Measurements from ENCODE around the gene INSC.

INSC gene

GRCh38 chr11:15177491-15177890 lies 62.8 kb downstream of the INSC start:
- H3K9ac ChIP-seq (ENCODE audit: low read length), result no peak overlapping the region
- H3K4me1 ChIP-seq (ENCODE audit: insufficient read depth, low read length, severe bottlenecking), result no peaks in the 10 kb centered on the region
- H3K4me2 ChIP-seq (ENCODE audit: low read length), result no peak overlapping the region
- no peak overlapping the region for H2AFZ ChIP-seq (ENCODE audit: low read length)
- H3K4me3 ChIP-seq (ENCODE audit: low read depth, low read length, poor library complexity, severe bottlenecking), result no peak overlapping the region
- no peak overlapping the region for H3K27ac ChIP-seq (ENCODE audit: low read depth, low read length, poor library complexity, severe bottlenecking)
- no peaks in the 10 kb centered on the region for H3K9me3 ChIP-seq (ENCODE audit: low read length)
- no peaks in the 10 kb centered on the region for H3K9me2 ChIP-seq (ENCODE audit: low read depth, low read length)
- no peaks in the 10 kb centered on the region for H3K36me3 ChIP-seq (ENCODE audit: insufficient read depth, low read length)
- H3K79me2 ChIP-seq (ENCODE audit: insufficient read depth, low read length), result no peaks in the 10 kb centered on the region
- peaks cover 3% of the 10 kb centered on the region; the same call in 1 of the 2 replicates for H3K27me3 ChIP-seq (ENCODE audit: insufficient read depth, low read length)
- H4K20me1 ChIP-seq (ENCODE audit: insufficient read depth, low read length), result no peaks in the 10 kb centered on the region
- TF ChIP-seq CTCF (IDR thresholded peaks at IDR 0.05; ENCODE audit: low read length) (no peak), EZH2 (IDR thresholded peaks at IDR 0.05; ENCODE audit: borderline replicate concordance, low read length) (no peak)
- no peaks in the 10 kb centered on the region for H3F3A ChIP-seq (ENCODE audit: insufficient read depth, low read length)

DNA sequence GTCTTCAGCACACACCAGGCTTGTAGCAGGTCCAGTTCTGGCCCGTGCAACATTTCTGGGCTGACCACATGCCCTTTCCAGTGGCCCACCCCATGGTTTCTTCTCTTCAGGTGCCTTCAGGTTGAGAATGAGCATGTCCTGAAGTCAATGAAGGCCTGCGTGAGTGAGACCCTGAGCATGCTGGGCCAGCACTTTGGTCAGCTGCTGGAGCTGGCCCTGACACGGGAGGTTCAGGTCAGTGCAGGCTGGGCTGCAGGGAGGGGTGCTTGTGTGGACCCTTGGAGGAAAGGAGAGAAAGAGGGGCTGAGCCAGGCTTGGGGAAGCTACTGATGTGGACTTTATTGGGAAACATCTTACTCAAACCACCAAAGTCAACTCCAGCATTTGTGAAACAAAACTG lies 63.5 kb downstream of the INSC start:
- Histone ChIP-seq H3K79me2 (ENCODE audit: insufficient read depth, low read length) (no peaks in the 10 kb centered on the region), H3K9me3 (ENCODE audit: low read length) (no peaks in the 10 kb centered on the region), H3K27me3 (ENCODE audit: insufficient read depth, low read length) (peaks cover 3% of the 10 kb centered on the region; the same call in 1 of the 2 replicates), H3K36me3 (ENCODE audit: insufficient read depth, low read length) (no peaks in the 10 kb centered on the region), H3K9ac (ENCODE audit: low read length) (no peak overlapping the region), H3K4me2 (ENCODE audit: low read length) (no peak overlapping the region), H3K4me1 (ENCODE audit: insufficient read depth, low read length, severe bottlenecking) (no peaks in the 10 kb centered on the region), H3K27ac (ENCODE audit: low read depth, low read length, poor library complexity, severe bottlenecking) (no peak overlapping the region), H3F3A (ENCODE audit: insufficient read depth, low read length) (no peaks in the 10 kb centered on the region), H3K4me3 (ENCODE audit: low read depth, low read length, poor library complexity, severe bottlenecking) (no peak overlapping the region), H4K20me1 (ENCODE audit: insufficient read depth, low read length) (no peaks in the 10 kb centered on the region), H3K9me2 (ENCODE audit: low read depth, low read length) (no peaks in the 10 kb centered on the region), H2AFZ (ENCODE audit: low read length) (no peak overlapping the region)
- TF ChIP-seq CTCF (IDR thresholded peaks at IDR 0.05; ENCODE audit: low read length), result no peak
- no peak for TF ChIP-seq EZH2 (IDR thresholded peaks at IDR 0.05; ENCODE audit: borderline replicate concordance, low read length)

DNA sequence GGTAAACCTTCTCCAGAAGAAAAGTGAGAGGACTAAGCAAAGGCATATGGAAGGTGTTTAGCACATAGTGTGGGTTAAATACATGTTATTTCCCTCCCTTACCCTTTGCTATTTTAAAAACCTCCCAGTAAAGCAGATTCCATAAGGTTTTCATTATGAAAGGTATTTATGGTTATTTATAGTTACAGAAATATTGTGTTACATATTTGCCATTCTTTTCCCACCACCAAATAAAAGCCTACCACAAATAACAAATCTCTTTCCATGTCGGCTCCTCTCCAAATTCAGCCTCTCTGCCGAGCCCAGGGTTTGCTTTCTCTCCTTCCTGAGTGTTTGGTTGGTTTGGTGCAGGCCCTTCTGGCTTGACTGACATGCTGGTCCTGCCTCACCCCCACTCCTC lies 64.4 kb downstream of the INSC start:
- TF ChIP-seq EZH2 (IDR thresholded peaks at IDR 0.05; ENCODE audit: borderline replicate concordance, low read length) (no peak), CTCF (IDR thresholded peaks at IDR 0.05; ENCODE audit: low read length) (no peak)
- H3K9me2 ChIP-seq (ENCODE audit: low read depth, low read length), result no peaks in the 10 kb centered on the region
- no peaks in the 10 kb centered on the region for H3K9me3 ChIP-seq (ENCODE audit: low read length)
- no peaks in the 10 kb centered on the region for H3K4me1 ChIP-seq (ENCODE audit: insufficient read depth, low read length, severe bottlenecking)
- no peaks in the 10 kb centered on the region for H3F3A ChIP-seq (ENCODE audit: insufficient read depth, low read length)
- H3K4me3 ChIP-seq (ENCODE audit: low read depth, low read length, poor library complexity, severe bottlenecking), result no peak overlapping the region
- peaks cover 2% of the 10 kb centered on the region; the same call in 1 of the 2 replicates for H3K27me3 ChIP-seq (ENCODE audit: insufficient read depth, low read length)
- H4K20me1 ChIP-seq (ENCODE audit: insufficient read depth, low read length), result no peaks in the 10 kb centered on the region
- no peak overlapping the region for H3K4me2 ChIP-seq (ENCODE audit: low read length)
- no peaks in the 10 kb centered on the region for H3K36me3 ChIP-seq (ENCODE audit: insufficient read depth, low read length)
- H3K79me2 ChIP-seq (ENCODE audit: insufficient read depth, low read length), result no peaks in the 10 kb centered on the region
- H2AFZ ChIP-seq (ENCODE audit: low read length), result no peak overlapping the region
- H3K9ac ChIP-seq (ENCODE audit: low read length), result no peak overlapping the region
- H3K27ac ChIP-seq (ENCODE audit: low read depth, low read length, poor library complexity, severe bottlenecking), result no peak overlapping the region

Measured in OCI-LY1 (cell line).